Measurements from ENCODE around the gene KIRREL1. TPM values are rescaled to one million over a fixed set of nuclear protein-coding genes. Genes with fewer than 3 reads are reported as not detected.

KIRREL1 gene
- total and polyA plus RNA-seq, 5 donors, result 6.0 to 19.0 (median 14.7) TPM

DNA sequence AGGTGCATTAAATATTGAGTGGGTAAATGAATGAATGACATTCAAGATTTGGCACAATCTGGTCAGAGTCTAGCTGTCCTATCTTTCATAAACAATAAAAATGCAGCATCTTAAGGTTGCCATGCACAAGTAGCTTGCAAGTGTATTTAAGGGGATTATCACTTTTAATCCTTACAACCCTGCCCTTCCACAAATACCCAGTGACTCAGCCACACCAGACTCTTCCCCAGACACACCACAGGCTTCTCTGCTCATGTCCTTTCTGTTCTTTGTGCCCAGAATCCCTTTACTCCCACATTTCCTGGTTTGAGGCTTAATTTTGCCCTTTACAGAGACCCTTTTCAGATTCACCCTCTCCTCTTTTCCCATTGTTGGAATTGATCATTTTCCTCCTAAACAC is 59.8 kb downstream of the KIRREL1 start:
- Histone ChIP-seq H3K27ac (ENCODE audit: low read length) (no peak overlapping the region), H3K27me3 (ENCODE audit: control insufficient read depth, insufficient read depth) (no peaks in the 10 kb centered on the region), H3K4me1 (ENCODE audit: control insufficient read depth, insufficient read depth, low read length) (peaks cover 10% of the 10 kb centered on the region), H3K4me3 (ENCODE audit: low read length) (no peak overlapping the region), H3K9me3 (ENCODE audit: control insufficient read depth, low read length) (no peaks in the 10 kb centered on the region)
- DNase-seq (no peak), ATAC-seq (no peak)
- intact Hi-C loops (cut with DNase I), result no loop called here

DNA sequence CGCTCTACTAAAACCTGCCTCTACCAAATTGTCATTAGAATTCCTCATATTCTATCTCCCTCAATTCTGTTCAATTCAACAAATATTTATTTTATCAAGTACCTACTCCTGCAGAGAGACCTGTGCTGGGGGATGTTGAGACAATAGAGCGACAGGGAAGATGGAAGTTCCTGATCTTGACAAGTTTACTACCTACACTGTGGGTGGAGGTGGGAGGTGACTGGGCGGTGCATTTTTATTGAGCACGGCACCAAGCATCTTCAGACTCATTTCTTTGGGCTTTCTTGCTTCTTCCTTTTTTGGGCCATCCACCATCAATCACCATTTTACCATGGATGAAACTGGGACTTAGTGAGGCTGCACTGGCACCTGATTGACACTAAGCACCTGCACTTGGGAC is 61.3 kb downstream of the KIRREL1 start:
- no peak for ATAC-seq

DNA sequence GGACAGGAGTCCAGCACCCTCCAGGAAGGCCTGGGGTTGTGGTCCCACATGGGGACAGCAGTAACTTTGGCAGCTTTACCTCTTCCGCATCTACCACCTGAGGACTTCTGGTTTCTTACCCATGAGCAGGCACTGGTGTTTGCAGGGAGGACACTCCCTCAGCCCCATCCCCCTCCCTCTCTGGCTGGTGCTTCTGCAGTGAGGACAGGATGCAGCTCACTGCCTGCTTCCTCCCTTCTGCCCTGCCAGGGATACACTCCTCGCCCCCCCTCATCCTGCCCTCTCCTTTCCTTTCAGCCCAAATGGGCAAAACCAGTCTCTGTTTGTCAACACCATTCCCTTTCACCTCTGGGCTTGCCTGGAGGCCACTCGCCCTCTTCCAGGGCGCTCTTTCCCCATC is 62.4 kb downstream of the KIRREL1 start:
- WGBS, result 66% methylated on average over 4 of the region's 4 CpGs
- H3K4me3 ChIP-seq (ENCODE audit: low read length), result no peak overlapping the region
- no peak overlapping the region for H3K27ac ChIP-seq (ENCODE audit: low read length)
- DNase-seq, result peak in 1 of 3 donors; percentile 59
- no peaks in the 10 kb centered on the region for H3K27me3 ChIP-seq (ENCODE audit: control insufficient read depth, insufficient read depth)
- no peaks in the 10 kb centered on the region for H3K9me3 ChIP-seq (ENCODE audit: control insufficient read depth, low read length)
- intact Hi-C loops (cut with DNase I), result no loop called here
- ATAC-seq, result peak; percentile 49 to 61
- peaks cover 11% of the 10 kb centered on the region for H3K4me1 ChIP-seq (ENCODE audit: control insufficient read depth, insufficient read depth, low read length)

More for the DNA sequence above, 61.3 kb downstream of the KIRREL1 start:
- H3K4me1 ChIP-seq (ENCODE audit: control insufficient read depth, insufficient read depth, low read length), result peaks cover 11% of the 10 kb centered on the region
- intact Hi-C loops (cut with DNase I), result no loop called here
- H3K27me3 ChIP-seq (ENCODE audit: control insufficient read depth, insufficient read depth), result no peaks in the 10 kb centered on the region
- H3K9me3 ChIP-seq (ENCODE audit: control insufficient read depth, low read length), result no peaks in the 10 kb centered on the region
- H3K4me3 ChIP-seq (ENCODE audit: low read length), result no peak overlapping the region
- no peak for DNase-seq
- over 99% methylated on average over 4 of the region's 4 CpGs for WGBS
- H3K27ac ChIP-seq (ENCODE audit: low read length), result no peak overlapping the region

DNA sequence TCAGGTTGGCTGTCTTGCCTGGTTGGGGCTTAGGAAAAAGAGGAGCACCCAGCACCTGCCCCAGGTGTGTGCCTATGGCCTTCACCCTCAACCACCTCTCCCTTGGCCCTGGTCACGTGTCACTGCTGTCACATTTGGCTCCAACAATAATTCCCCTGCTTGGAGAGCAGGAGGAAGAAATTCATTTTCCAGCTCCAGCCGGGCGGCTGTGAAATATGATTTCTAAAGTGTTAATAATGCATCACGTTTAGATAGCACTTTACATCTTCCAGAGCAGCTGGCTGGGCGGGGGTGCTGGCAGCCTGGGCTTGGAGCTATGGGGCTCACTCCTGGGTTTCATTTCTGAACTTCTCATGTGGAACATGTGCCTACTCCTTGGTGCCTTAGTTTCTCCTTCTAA is 63.1 kb downstream of the KIRREL1 start:
- no peak for ATAC-seq
- H3K4me1 ChIP-seq (ENCODE audit: control insufficient read depth, insufficient read depth, low read length), result peaks cover 11% of the 10 kb centered on the region

DNA sequence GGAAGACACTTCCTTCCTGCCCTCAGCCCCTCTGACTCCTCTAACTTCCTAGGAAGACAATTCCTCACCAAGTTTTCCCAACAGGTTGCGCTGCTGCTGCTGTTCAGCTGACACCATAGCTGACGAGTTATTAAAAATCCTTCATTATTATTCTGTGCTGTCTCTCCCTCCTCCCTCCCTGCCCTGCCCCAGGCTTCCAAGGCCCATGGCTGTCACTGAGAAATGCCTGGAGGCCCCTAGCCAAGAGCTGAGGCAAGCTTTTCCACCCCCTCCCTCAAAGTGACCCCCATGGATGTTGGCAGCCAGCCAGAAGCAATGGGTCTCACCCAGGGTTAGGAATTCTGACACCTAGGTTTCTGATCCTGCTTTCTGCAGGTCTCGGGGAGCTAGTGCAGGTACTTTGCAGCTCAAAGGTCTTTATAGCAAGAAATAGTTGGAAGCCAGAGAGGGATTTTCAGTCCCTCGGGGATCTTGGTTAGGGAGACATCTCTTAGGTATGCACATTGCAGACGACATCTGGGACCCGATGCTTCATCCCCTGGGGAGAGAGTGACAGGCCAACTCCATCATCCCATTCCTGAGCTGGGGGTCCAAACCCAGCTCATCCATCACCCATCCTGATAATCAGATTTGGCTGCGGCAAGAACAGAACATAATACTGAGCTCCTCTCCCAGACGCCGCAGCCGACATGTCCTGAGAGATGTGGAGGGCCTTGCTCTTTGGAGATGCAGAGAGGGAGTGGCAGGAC is 65.0 kb downstream of the KIRREL1 start:
- Histone ChIP-seq H3K27ac (ENCODE audit: low read length) (no peak overlapping the region), H3K27me3 (ENCODE audit: control insufficient read depth, insufficient read depth) (no peaks in the 10 kb centered on the region), H3K9me3 (ENCODE audit: control insufficient read depth, low read length) (no peaks in the 10 kb centered on the region), H3K4me1 (ENCODE audit: control insufficient read depth, insufficient read depth, low read length) (peaks cover 11% of the 10 kb centered on the region), H3K4me3 (ENCODE audit: low read length) (no peak overlapping the region)
- DNase-seq (no peak), ATAC-seq (no peak)
- intact Hi-C loops (cut with DNase I), result no loop called here
- 71% methylated on average over 10 of the region's 10 CpGs for WGBS

More for the DNA sequence above, 63.1 kb downstream of the KIRREL1 start:
- WGBS, result 52% methylated on average over 5 of the region's 5 CpGs
- no peak overlapping the region for H3K4me3 ChIP-seq (ENCODE audit: low read length)
- H3K27me3 ChIP-seq (ENCODE audit: control insufficient read depth, insufficient read depth), result no peaks in the 10 kb centered on the region
- H3K9me3 ChIP-seq (ENCODE audit: control insufficient read depth, low read length), result no peaks in the 10 kb centered on the region
- no peak overlapping the region for H3K27ac ChIP-seq (ENCODE audit: low read length)
- no peak for DNase-seq
- intact Hi-C loops (cut with DNase I), result no loop called here

DNA sequence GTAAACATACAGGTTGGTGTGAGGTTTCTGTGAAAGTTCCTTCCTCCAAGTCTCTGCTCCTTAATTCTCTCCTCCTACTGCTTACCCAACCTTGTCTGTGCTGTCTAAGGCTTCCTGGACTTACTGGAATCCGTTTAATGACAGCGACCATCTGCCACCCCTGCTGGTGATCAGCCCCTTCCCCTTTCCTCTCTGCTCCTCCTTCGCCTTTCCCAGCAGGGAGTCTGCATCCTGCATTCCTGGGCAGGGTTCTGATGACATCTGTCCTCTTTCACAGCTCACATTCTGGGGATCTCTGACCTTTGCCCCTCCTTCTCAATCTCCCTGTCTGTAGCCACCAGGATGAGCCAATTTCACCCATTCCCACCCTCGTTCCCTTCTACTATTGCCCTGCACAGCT is 66.5 kb downstream of the KIRREL1 start:
- Histone ChIP-seq H3K4me3 (ENCODE audit: low read length) (no peak overlapping the region), H3K4me1 (ENCODE audit: control insufficient read depth, insufficient read depth, low read length) (peaks cover 11% of the 10 kb centered on the region)
- WGBS, result 40% methylated on average over 4 of the region's 4 CpGs

DNA sequence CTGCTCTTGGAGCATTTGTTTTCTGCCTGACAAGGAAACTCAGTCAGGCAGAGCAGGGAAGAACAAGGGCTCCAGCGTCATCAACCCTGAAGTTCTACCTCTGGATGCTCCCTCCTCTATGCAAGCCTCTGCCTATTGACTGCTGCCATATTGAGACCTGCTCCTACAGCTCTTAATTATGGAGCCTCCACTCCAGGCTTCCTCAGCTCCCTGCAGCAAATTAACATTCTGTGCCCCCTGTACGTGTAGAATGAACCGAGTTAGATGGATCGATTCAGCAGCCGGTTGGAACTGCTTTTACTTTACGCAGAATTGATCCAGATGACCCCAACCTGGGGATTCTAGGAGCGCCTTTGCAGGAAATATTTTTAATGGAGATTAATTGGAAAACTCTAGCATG is 68.7 kb downstream of the KIRREL1 start:
- peaks cover 4% of the 10 kb centered on the region for H3K4me1 ChIP-seq (ENCODE audit: control insufficient read depth, insufficient read depth, low read length)
- WGBS, result 92% methylated on average over 7 of the region's 7 CpGs
- H3K4me3 ChIP-seq (ENCODE audit: low read length), result no peak overlapping the region
- no peak overlapping the region for H3K27ac ChIP-seq (ENCODE audit: low read length)
- intact Hi-C loops (cut with DNase I), result no loop called here
- H3K9me3 ChIP-seq (ENCODE audit: control insufficient read depth, low read length), result no peaks in the 10 kb centered on the region
- no peak for ATAC-seq
- H3K27me3 ChIP-seq (ENCODE audit: control insufficient read depth, insufficient read depth), result no peaks in the 10 kb centered on the region
- DNase-seq, result no peak

More for the DNA sequence above, 66.5 kb downstream of the KIRREL1 start:
- intact Hi-C loops (cut with DNase I), result no loop called here
- H3K27ac ChIP-seq (ENCODE audit: low read length), result no peak overlapping the region
- ATAC-seq (no peak), DNase-seq (no peak)
- no peaks in the 10 kb centered on the region for H3K9me3 ChIP-seq (ENCODE audit: control insufficient read depth, low read length)
- H3K27me3 ChIP-seq (ENCODE audit: control insufficient read depth, insufficient read depth), result no peaks in the 10 kb centered on the region

DNA sequence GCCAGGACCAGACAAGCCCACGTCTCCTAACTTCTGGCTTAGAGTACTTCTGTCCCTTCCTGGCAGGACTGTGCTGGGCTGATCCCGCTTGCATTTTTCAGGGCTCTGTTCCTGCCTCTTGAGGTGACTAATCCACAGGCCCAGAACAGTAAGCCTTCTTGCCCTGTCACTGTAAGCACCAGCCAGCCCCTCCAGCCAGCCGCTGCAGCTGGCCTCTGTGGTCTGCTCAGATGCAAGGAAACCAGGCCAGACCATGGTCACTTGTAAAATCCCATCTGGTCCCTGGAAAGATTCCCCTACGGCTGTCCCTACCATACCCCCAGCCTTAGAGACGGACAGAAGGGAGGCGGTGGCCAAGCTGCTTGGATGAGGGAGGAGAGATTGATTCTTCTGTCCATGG is 74.2 kb downstream of the KIRREL1 start:
- peaks cover 6% of the 10 kb centered on the region for H3K4me1 ChIP-seq (ENCODE audit: control insufficient read depth, insufficient read depth, low read length)
- H3K27ac ChIP-seq (ENCODE audit: low read length), result no peak overlapping the region
- 67% methylated on average over 6 of the region's 6 CpGs for WGBS
- H3K4me3 ChIP-seq (ENCODE audit: low read length), result no peak overlapping the region
- H3K27me3 ChIP-seq (ENCODE audit: control insufficient read depth, insufficient read depth), result no peaks in the 10 kb centered on the region
- ATAC-seq, result peak; percentile 55 to 79
- intact Hi-C loops (cut with DNase I), result no loop called here
- DNase-seq, result peak in 2 of 3 donors; percentile 45 to 59
- no peaks in the 10 kb centered on the region for H3K9me3 ChIP-seq (ENCODE audit: control insufficient read depth, low read length)

DNA sequence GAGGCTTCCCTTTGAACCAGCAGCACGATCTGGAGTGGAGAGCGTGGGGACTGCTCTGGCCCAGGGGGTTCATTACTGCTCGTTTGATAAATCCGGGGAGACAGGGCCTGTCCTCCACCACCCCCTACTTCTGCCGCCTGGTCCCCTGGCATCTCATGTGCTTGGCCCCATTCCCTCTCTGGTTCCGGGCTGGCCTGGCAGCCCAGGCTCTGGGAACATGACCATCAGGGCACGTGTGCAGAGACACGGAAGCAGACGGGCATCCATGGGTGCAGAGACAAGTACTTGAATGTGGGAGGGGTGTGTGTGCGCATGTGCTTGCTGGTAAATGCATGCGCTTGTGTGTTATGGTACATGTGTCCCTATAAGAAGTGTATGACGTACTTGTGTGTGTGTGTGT is 75.5 kb downstream of the KIRREL1 start:
- H3K27ac ChIP-seq (ENCODE audit: low read length), result no peak overlapping the region
- H3K4me3 ChIP-seq (ENCODE audit: low read length), result no peak overlapping the region
- peaks cover 6% of the 10 kb centered on the region for H3K4me1 ChIP-seq (ENCODE audit: control insufficient read depth, insufficient read depth, low read length)
- 60% methylated on average over 12 of the region's 12 CpGs for WGBS
- H3K9me3 ChIP-seq (ENCODE audit: control insufficient read depth, low read length), result no peaks in the 10 kb centered on the region
- intact Hi-C loops (cut with DNase I), result no loop called here
- ATAC-seq (no peak), DNase-seq (no peak)
- no peaks in the 10 kb centered on the region for H3K27me3 ChIP-seq (ENCODE audit: control insufficient read depth, insufficient read depth)

DNA sequence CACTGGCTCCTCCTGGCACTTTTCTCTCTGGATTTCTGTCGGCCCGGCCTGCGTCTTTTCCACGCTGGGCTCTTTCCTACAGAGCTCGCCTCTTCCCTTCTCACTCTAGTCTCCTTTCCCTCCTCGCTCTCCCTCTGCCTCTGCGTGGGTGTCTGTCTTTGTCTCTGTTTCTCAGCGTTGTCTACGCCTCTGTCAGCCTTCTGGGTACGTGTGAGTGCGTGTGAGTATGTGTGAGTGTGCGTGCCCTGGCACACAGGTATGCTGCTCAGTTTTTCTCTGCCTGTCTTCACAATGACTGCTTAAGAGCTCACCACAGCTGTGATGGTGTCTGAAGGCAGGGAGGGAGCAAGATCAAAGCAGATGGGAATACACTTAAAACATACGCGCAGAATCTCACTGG is 77.7 kb downstream of the KIRREL1 start:
- no peaks in the 10 kb centered on the region for H3K9me3 ChIP-seq (ENCODE audit: control insufficient read depth, low read length)
- intact Hi-C loops (cut with DNase I), result no loop called here
- no peak overlapping the region for H3K4me3 ChIP-seq (ENCODE audit: low read length)
- peaks cover 6% of the 10 kb centered on the region for H3K4me1 ChIP-seq (ENCODE audit: control insufficient read depth, insufficient read depth, low read length)
- ATAC-seq, result no peak
- no peak for DNase-seq
- H3K27ac ChIP-seq (ENCODE audit: low read length), result no peak overlapping the region
- WGBS, result 51% methylated on average over 14 of the region's 14 CpGs
- H3K27me3 ChIP-seq (ENCODE audit: control insufficient read depth, insufficient read depth), result no peaks in the 10 kb centered on the region

DNA sequence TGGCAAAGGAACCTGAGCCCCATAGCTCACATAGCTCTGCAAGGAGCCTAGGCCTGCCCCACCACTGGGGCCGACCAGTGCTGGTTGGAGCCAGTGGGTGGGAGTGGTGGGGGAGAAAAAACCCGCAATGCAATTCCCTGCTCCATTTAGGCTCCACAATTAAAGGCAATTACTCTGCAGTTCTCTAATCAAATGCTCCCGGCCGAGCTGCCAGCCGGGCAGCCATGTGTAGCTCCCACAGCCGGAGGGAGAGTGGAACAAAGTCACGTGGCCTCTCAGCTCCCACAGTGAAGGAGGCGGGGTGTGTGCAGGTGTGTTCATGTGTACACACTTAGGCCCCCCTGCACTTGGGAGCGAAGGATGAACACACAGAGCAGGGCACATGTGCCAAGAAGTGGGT is 81.6 kb downstream of the KIRREL1 start:
- intact Hi-C loops (cut with DNase I), result no loop called here
- Histone ChIP-seq H3K27ac (ENCODE audit: low read length) (no peak overlapping the region), H3K9me3 (ENCODE audit: control insufficient read depth, low read length) (no peaks in the 10 kb centered on the region), H3K27me3 (ENCODE audit: control insufficient read depth, insufficient read depth) (no peaks in the 10 kb centered on the region), H3K4me3 (ENCODE audit: low read length) (no peak overlapping the region), H3K4me1 (ENCODE audit: control insufficient read depth, insufficient read depth, low read length) (no peaks in the 10 kb centered on the region)
- ATAC-seq, result no peak
- 69% methylated on average over 9 of the region's 9 CpGs for WGBS
- DNase-seq, result no peak

DNA sequence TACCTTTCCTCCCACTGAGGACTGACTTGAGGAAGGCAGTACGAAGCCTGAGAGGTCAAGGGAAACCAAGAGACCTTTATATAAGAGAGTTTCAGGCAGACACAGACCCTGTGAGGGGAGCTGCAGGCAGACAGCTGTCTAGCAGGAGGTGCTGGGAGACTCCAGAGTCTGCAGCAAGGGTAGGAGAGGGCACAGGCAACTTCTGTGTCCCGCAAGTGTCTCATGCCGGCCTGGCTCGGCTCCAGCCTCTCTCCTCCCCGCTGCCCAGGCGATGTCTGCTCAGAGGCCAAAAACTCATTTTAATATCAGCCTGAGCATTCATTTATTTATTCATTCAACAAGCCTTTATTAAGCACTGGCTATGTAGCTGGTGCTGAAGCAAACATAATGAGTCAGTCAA is 83.0 kb downstream of the KIRREL1 start:
- H3K4me1 ChIP-seq (ENCODE audit: control insufficient read depth, insufficient read depth, low read length), result no peaks in the 10 kb centered on the region
- no peak overlapping the region for H3K4me3 ChIP-seq (ENCODE audit: low read length)
- 45% methylated on average over 6 of the region's 6 CpGs for WGBS
- H3K27me3 ChIP-seq (ENCODE audit: control insufficient read depth, insufficient read depth), result no peaks in the 10 kb centered on the region
- no peak overlapping the region for H3K27ac ChIP-seq (ENCODE audit: low read length)
- no peak for ATAC-seq
- H3K9me3 ChIP-seq (ENCODE audit: control insufficient read depth, low read length), result no peaks in the 10 kb centered on the region
- DNase-seq, result peak in 1 of 3 donors; percentile 43
- intact Hi-C loops (cut with DNase I), result no loop called here
